ENCODE data around the gene MCF2L. TPM values are rescaled to one million over a fixed set of nuclear protein-coding genes. Genes with fewer than 3 reads are reported as not detected.

The MCF2L gene
- total RNA-seq, 1 donor from 2014 or later = 5.6 TPM

GRCh38 chr13:112961457-112962369, 7.3 kb upstream of the MCF2L start:
- Mint-ChIP-seq H3K27me3 (ENCODE audit: unreplicated experiment) (peaks cover 56% of the 10 kb centered on the region), H3K36me3 (ENCODE audit: unreplicated experiment) (no peaks in the 10 kb centered on the region), H3K4me3 (ENCODE audit: unreplicated experiment) (no peak overlapping the region), H3K4me1 (ENCODE audit: unreplicated experiment) (peaks cover 11% of the 10 kb centered on the region), H3K27ac (ENCODE audit: unreplicated experiment) (no peak overlapping the region), H3K9me3 (ENCODE audit: unreplicated experiment) (no peaks in the 10 kb centered on the region)
- no peak for TF ChIP-seq CTCF (IDR thresholded peaks at IDR 0.05)
- no peak for DNase-seq (ENCODE audit: extremely low spot score, unreplicated experiment)

GRCh38 chr13:112962396-112962795, 6.6 kb upstream of the MCF2L start:
- no peak for DNase-seq (ENCODE audit: extremely low spot score, unreplicated experiment)
- H3K36me3 Mint-ChIP-seq (ENCODE audit: unreplicated experiment) = no peaks in the 10 kb centered on the region
- H3K27ac Mint-ChIP-seq (ENCODE audit: unreplicated experiment) = no peak overlapping the region
- no peaks in the 10 kb centered on the region for H3K9me3 Mint-ChIP-seq (ENCODE audit: unreplicated experiment)
- peaks cover 51% of the 10 kb centered on the region for H3K27me3 Mint-ChIP-seq (ENCODE audit: unreplicated experiment)
- no peak for TF ChIP-seq CTCF (IDR thresholded peaks at IDR 0.05)
- H3K4me1 Mint-ChIP-seq (ENCODE audit: unreplicated experiment) = peaks cover 5% of the 10 kb centered on the region
- H3K4me3 Mint-ChIP-seq (ENCODE audit: unreplicated experiment) = no peak overlapping the region

- Mint-ChIP-seq H3K27ac (ENCODE audit: unreplicated experiment) (no peak overlapping the region), H3K4me3 (ENCODE audit: unreplicated experiment) (no peak overlapping the region), H3K27me3 (ENCODE audit: unreplicated experiment) (peaks cover 51% of the 10 kb centered on the region), H3K36me3 (ENCODE audit: unreplicated experiment) (no peaks in the 10 kb centered on the region), H3K4me1 (ENCODE audit: unreplicated experiment) (peaks cover 4% of the 10 kb centered on the region), H3K9me3 (ENCODE audit: unreplicated experiment) (no peaks in the 10 kb centered on the region)
- TF ChIP-seq CTCF (IDR thresholded peaks at IDR 0.05) = no peak
- no peak for DNase-seq (ENCODE audit: extremely low spot score, unreplicated experiment)
Measured at GRCh38 chr13:112962911-112963625, 5.9 kb upstream of the MCF2L start.

- peaks cover 49% of the 10 kb centered on the region for H3K27me3 Mint-ChIP-seq (ENCODE audit: unreplicated experiment)
Measured at GRCh38 chr13:112963641-112964040, 5.4 kb upstream of the MCF2L start.

More at GRCh38 chr13:112963641-112964040, 5.4 kb upstream of the MCF2L start:
- DNase-seq (ENCODE audit: extremely low spot score, unreplicated experiment) = no peak
- H3K4me3 Mint-ChIP-seq (ENCODE audit: unreplicated experiment) = no peak overlapping the region
- H3K9me3 Mint-ChIP-seq (ENCODE audit: unreplicated experiment) = no peaks in the 10 kb centered on the region
- no peak for TF ChIP-seq CTCF (IDR thresholded peaks at IDR 0.05)
- H3K27ac Mint-ChIP-seq (ENCODE audit: unreplicated experiment) = no peak overlapping the region
- H3K36me3 Mint-ChIP-seq (ENCODE audit: unreplicated experiment) = no peaks in the 10 kb centered on the region
- H3K4me1 Mint-ChIP-seq (ENCODE audit: unreplicated experiment) = peaks cover 4% of the 10 kb centered on the region

All from osteocyte (in vitro differentiated cells).